GM19455 (cell line): Measurements from ENCODE around the gene PPDPF.
"Not testable (repeated sequence)": the region's sequence is repeated elsewhere in the genome, so short reads cannot be mapped to it uniquely, and the experiment has no call there.

Source experiments
- ATAC-seq: cut with Tn5 transposase; IDR thresholded peaks from one replicate; pipeline ENCODE4 v1.9.1; 2021; ENCODE audit not compliant: unreplicated experiment

PPDPF gene

GRCh38 chr20:63547725-63548480 lies 27.3 kb downstream of the PPDPF start, which contains the start of gene SRMS:
Gene SRMS, minus strand, starts transcription at chr20:63547749. Its CDS starts 286 bp downstream, at chr20:63547463.
- no peak for ATAC-seq

- no peak for ATAC-seq
Measured at GRCh38 chr20:63548542-63548941, 28.0 kb downstream of the PPDPF start.

GRCh38 chr20:63549019-63549418 lies 28.5 kb downstream of the PPDPF start:
- no peak for ATAC-seq

GRCh38 chr20:63549679-63550282 lies 29.2 kb downstream of the PPDPF start:
- no peak for ATAC-seq

GRCh38 chr20:63551068-63551467 lies 30.5 kb downstream of the PPDPF start:
- no peak for ATAC-seq

GRCh38 chr20:63552481-63553249 lies 32.1 kb downstream of the PPDPF start:
- no peak for ATAC-seq

- no peak for ATAC-seq
Measured at GRCh38 chr20:63553251-63553932, 32.8 kb downstream of the PPDPF start.

GRCh38 chr20:63553933-63554290 lies 33.3 kb downstream of the PPDPF start, which contains the start of gene FNDC11:
Gene FNDC11, plus strand, starts transcription at chr20:63554159. Its CDS starts 1,505 bp downstream, at chr20:63555664.
- ATAC-seq: no peak

GRCh38 chr20:63554361-63555278 lies 34.1 kb downstream of the PPDPF start:
- no peak for ATAC-seq

GRCh38 chr20:63555661-63556381 lies 35.3 kb downstream of the PPDPF start:
- no peak for ATAC-seq

GRCh38 chr20:63556873-63557478 lies 36.4 kb downstream of the PPDPF start:
- ATAC-seq: no peak

- ATAC-seq: no peak
Measured at GRCh38 chr20:63557481-63557891, 36.9 kb downstream of the PPDPF start.

- no peak for ATAC-seq
Measured at GRCh38 chr20:63558804-63559484, 38.4 kb downstream of the PPDPF start.

- not testable (repeated sequence) for ATAC-seq
Measured at GRCh38 chr20:63559485-63560332, 39.1 kb downstream of the PPDPF start.

GRCh38 chr20:63560333-63560805 lies 39.8 kb downstream of the PPDPF start:
- ATAC-seq: no peak

- no peak for ATAC-seq
Measured at GRCh38 chr20:63560856-63561609, 40.5 kb downstream of the PPDPF start.
